Ovary (tissue), 9 donors: ENCODE results near the gene GFRA1. TPM values are rescaled to one million over a fixed set of nuclear protein-coding genes. Genes with fewer than 3 reads are reported as not detected.
"Not testable (repeated sequence)": the region's sequence is repeated elsewhere in the genome, so short reads cannot be mapped to it uniquely, and the experiment has no call there.

Experiments used
- DNase-seq, 5 donors: peaks; one replicate each; pipeline ENCODE4 v3.0.0-alpha.2; 2019 to 2020
- H3K27ac ChIP-seq, 2 donors: fragments of 200-600 bp; one replicate each; pipeline versions ENCODE4 v1.5.1 to v1.8.0; 2019 to 2022
- H3K27me3 ChIP-seq: fragments of 200-600 bp; one replicate; pipeline ENCODE4 v1.8.0; 2022
- H3K36me3 ChIP-seq: fragments of 200-600 bp; sonication (generic); one replicate; pipeline ENCODE4 v1.5.1; 2019
- H3K4me1 ChIP-seq: one replicate; pipeline ENCODE4 v1.8.1; 2013; ENCODE audit warnings: mild to moderate bottlenecking, moderate library complexity; ENCODE audit not compliant: insufficient read depth
- H3K4me3 ChIP-seq: fragments of 200-600 bp; sonication (generic); one replicate; pipeline ENCODE4 v1.5.1; 2017
- H3K9me3 ChIP-seq, 2 donors: fragments of 200-600 bp in 1 of 2; sonication (generic) in 1 of 2; one replicate each; pipeline versions ENCODE4 v1.5.1 to v1.8.1; 2013 to 2019; ENCODE audit warnings: mild to moderate bottlenecking in 1 of 2, moderate library complexity in 1 of 2
- EP300 ChIP-seq: sonication (generic); formaldehyde crosslinking; IDR thresholded peaks from one replicate; pipeline ENCODE4 v1.6.1; 2017; ENCODE audit warnings: antibody characterized with exemption
- POLR2A ChIP-seq: fragments of 450-650 bp; IDR thresholded peaks from one replicate; pipeline ENCODE4 v1.6.1; 2017; ENCODE audit warnings: antibody characterized with exemption, mild to moderate bottlenecking, moderate library complexity
- WGBS, 3 donors: extraction: QIAGEN DNeasy Blood & Tissue Kit in 1 of 3; methylation state at CpG; one replicate each; pipeline versions ENCODE4 v1.1.5 to v1.1.7; 2013 to 2017; 5-methylcytosine and 5-hydroxymethylcytosine counted together
- intact Hi-C, 4 donors: fragments of 100-400 bp; cut with DNase I; formaldehyde crosslinking; loops; one replicate each; pipeline versions ENCODE4 v1.11.0 to v1.15.1; 2022 to 2023
- polyA plus RNA-seq, 2 donors: library from polyadenylated mRNA; stranded (reverse); fragments of 200-250 nt in 1 of 2; fragments of 350-450 nt in 1 of 2; fragmentation: Illumina TruSeq in 1 of 2; extraction: RNeasy Lipid Tissue Mini Kit (QIAGEN cat#74804) in 1 of 2; gene quantifications; one replicate each; pipeline ENCODE4 v1.2.3, GENCODE V29; 2013 to 2014
- total RNA-seq, 7 donors: library from RNA; depleted of rRNA in 2 of 7; stranded (reverse); fragments of >200 nt in 2 of 7; fragmentation: NEBNext Ultra II Directional in 3 of 7; extraction: Animal tissue kit (Norgen Biotek cat#: 25700) in 3 of 7; gene quantifications; one replicate each; pipeline versions ENCODE4 v1.1.0 to v1.2.4, GENCODE V29; 2016 to 2023
- TF ChIP-seq, protein P1 (sequence below), 3 donors: fragments of 450-650 bp in 2 of 3; fragments of 200-600 bp in 1 of 3; IDR thresholded peaks; one replicate each; pipeline versions ENCODE4 v1.5.1 to v1.8.0; 2016 to 2022; ENCODE audit warnings: antibody characterized with exemption in 3 of 3, mild to moderate bottlenecking in 1 of 3
- donor health status: DM: no; HTN: no; CAD: no; lungs with moderate emphysema.
- donor health status: DM: no; HTN: no; CAD: no.
- donor health status: Bipolar disorder and iron deficiency.
- donor health status: DM: yes; HTN: yes; CAD: no.
- donor health status: DM: no; HTN: no; CAD: no.
- donor health status: DM: yes; HTN: yes; CAD: no.

The GFRA1 gene
- total and polyA plus RNA-seq, 9 donors = 3.1 to 28.4 (median 11.8) TPM

DNA sequence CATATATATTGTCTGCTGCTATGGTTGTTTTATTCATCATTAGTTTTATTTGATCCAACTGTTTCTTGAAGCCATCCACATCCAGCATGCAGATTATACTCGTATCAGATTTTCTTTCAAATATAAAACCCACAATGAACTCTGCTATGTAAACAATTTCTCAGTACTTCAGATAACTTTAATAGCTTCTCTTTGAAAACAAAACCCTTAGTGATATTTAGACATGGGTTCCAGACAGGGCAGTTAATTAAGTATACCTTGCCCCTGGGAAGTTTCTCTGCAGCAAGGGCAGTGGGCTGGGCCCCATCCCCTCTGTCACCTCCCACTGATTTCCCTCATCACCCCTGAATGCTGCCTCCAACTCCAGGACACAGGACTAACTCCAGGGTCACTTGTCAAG is 104.3 kb downstream of the GFRA1 start:
- H3K9me3 ChIP-seq = no peaks in the 10 kb centered on the region
- no peak overlapping the region for H3K27ac ChIP-seq
- DNase-seq = no peak
- 64 to 73% (median 65%) methylated on average over 1 of the region's 1 CpG for WGBS, 3 donors
- no peaks in the 10 kb centered on the region for H3K4me1 ChIP-seq
- no peak for TF ChIP-seq POLR2A
- TF ChIP-seq, protein P1, sequence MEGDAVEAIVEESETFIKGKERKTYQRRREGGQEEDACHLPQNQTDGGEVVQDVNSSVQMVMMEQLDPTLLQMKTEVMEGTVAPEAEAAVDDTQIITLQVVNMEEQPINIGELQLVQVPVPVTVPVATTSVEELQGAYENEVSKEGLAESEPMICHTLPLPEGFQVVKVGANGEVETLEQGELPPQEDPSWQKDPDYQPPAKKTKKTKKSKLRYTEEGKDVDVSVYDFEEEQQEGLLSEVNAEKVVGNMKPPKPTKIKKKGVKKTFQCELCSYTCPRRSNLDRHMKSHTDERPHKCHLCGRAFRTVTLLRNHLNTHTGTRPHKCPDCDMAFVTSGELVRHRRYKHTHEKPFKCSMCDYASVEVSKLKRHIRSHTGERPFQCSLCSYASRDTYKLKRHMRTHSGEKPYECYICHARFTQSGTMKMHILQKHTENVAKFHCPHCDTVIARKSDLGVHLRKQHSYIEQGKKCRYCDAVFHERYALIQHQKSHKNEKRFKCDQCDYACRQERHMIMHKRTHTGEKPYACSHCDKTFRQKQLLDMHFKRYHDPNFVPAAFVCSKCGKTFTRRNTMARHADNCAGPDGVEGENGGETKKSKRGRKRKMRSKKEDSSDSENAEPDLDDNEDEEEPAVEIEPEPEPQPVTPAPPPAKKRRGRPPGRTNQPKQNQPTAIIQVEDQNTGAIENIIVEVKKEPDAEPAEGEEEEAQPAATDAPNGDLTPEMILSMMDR (IDR thresholded peaks at IDR 0.05) = no peak
- TF ChIP-seq EP300 = no peak
- H3K36me3 ChIP-seq = no peaks in the 10 kb centered on the region
- no peak overlapping the region for H3K4me3 ChIP-seq
- intact Hi-C loops = no loop called here
- no peaks in the 10 kb centered on the region for H3K27me3 ChIP-seq

DNA sequence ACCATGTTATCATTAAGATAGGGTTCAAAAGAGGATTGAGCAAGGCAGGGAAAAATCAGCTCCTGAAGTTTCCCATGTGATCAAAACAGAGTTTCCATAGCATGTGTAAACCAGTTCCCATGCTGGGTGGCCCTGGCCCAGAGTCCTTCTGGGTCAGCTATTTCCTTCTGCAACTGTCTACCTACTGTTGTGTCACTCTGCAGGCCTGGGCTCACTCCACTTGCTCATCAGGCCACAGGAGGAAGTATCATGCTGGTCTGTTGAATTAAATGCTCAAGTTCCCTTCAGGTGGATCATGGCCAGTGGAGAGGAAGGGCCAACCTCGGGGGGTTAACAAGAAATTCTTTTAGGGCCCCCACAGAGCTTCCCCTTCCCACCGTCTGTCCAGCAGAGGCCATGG is 104.7 kb downstream of the GFRA1 start:
- 41 to 63% (median 58%) methylated on average over 2 of the region's 2 CpGs for WGBS, 3 donors
- no peak overlapping the region for H3K4me3 ChIP-seq
- H3K9me3 ChIP-seq = no peaks in the 10 kb centered on the region
- H3K4me1 ChIP-seq = no peaks in the 10 kb centered on the region
- no peaks in the 10 kb centered on the region for H3K27me3 ChIP-seq
- H3K27ac ChIP-seq = no peak overlapping the region
- TF ChIP-seq EP300 = no peak
- TF ChIP-seq POLR2A = no peak
- TF ChIP-seq, protein P1 (IDR thresholded peaks at IDR 0.05) = no peak
- intact Hi-C loops = no loop called here
- no peak for DNase-seq
- no peaks in the 10 kb centered on the region for H3K36me3 ChIP-seq

DNA sequence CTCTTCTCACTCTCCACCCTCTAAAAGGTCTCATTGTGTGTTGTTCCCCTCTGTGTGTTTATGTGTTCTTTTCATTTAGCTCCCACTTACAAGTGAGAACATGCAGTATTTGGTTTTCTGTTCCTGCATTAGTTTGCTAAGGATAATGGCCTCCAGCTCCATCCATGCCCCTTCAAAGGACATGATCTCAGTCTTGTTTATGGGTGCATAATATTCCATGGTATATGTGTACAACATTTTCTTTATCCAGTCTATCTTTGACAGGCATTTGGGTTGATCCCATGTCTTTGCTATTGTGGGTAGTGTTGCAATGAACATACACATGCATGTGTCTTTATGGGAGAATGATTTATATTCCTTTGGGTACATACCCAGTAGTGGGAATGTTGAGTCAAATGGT is 107.1 kb downstream of the GFRA1 start:
- H3K36me3 ChIP-seq, H3K27me3 ChIP-seq, intact Hi-C loops, H3K27ac ChIP-seq, H3K4me1 ChIP-seq, DNase-seq, H3K4me3 ChIP-seq, H3K9me3 ChIP-seq: not testable (repeated sequence)

DNA sequence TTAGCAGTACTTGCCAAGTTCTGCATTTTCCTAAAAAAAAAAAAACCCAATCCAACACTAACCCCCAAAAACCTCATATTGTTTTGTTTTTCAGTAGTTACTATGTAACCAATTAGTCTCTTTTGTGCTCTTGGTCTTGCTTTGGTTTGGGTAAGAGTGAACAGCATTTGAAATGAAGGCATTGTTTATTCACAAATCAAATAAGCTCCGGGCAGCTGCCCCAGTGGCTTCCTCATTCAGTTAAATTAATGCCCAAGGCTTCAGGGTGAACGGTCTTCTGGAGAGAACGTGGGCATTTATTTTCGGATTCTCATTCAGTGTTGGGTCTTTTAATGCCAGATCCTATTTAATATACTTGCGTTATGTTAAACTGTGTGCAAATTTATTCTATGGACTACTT is 108.7 kb downstream of the GFRA1 start:
- Histone ChIP-seq H3K36me3 (no peaks in the 10 kb centered on the region), H3K4me1 (no peaks in the 10 kb centered on the region), H3K27ac (no peak overlapping the region), H3K27me3 (no peaks in the 10 kb centered on the region), H3K9me3 (no peaks in the 10 kb centered on the region), H3K4me3 (no peak overlapping the region)
- 77 to 84% (median 83%) methylated on average over 5 of the region's 5 CpGs for WGBS, 3 donors
- TF ChIP-seq, protein P1 (IDR thresholded peaks at IDR 0.05) = no peak
- no peak for TF ChIP-seq POLR2A
- TF ChIP-seq EP300 = no peak
- intact Hi-C loops = no loop called here
- DNase-seq = no peak

DNA sequence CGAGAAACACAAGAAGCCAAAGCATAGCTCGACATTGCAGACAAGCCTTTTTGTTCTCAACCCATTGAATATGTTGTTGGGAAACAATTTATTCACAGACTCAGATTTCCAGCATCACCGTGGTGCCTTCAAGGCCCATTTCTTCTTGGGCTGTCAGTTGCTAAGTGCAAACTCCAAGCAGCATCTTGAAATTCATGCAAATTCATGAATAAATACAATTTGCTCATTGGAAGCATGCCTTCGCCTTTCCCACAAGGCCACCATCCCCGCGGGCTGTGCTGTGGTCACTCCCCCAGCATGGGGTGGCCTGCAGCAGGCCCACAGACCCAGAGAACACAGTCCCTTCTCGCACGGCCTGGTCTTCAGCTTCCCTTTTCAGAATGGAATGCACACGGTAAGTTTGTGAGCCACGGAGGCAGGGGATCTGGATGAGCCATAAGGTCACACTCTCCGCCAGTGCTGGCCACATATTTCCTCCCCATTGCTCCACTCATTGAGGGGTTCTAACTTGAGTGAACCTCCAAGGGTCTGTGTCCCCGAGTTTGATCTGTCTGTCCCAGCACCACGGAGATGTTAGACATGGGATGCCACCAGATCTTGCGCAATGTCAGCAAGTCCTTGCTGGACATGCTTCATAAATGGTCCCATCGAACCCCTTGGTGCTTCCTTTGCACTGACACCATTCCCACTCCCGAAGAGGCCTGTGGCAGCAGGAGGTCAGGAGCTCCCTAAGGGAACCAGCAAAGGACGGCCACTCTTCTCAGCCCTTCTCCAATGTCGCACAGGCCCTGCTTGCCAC is 109.5 kb downstream of the GFRA1 start:
- H3K9me3 ChIP-seq = no peaks in the 10 kb centered on the region
- no peak overlapping the region for H3K4me3 ChIP-seq
- H3K27ac ChIP-seq = no peak overlapping the region
- WGBS, 3 donors = 90 to 93% (median 90%) methylated on average over 18 of the region's 18 CpGs
- TF ChIP-seq, protein P1 (IDR thresholded peaks at IDR 0.05) = no peak
- no peak for TF ChIP-seq EP300
- no peak for TF ChIP-seq POLR2A
- DNase-seq = no peak
- H3K27me3 ChIP-seq = no peaks in the 10 kb centered on the region
- intact Hi-C loops = no loop called here
- H3K36me3 ChIP-seq = no peaks in the 10 kb centered on the region
- H3K4me1 ChIP-seq = no peaks in the 10 kb centered on the region
